ENCODE data around the gene RAB4A. TPM values are rescaled to one million over a fixed set of nuclear protein-coding genes. Genes with fewer than 3 reads are reported as not detected.

Gene RAB4A
- total RNA-seq, 1 experiment from 2014 or later = 98.9 TPM

- H3K4me1 Mint-ChIP-seq (ENCODE audit: low read depth, unreplicated experiment) = peaks cover 44% of the 10 kb centered on the region
- H3K27me3 Mint-ChIP-seq (ENCODE audit: insufficient read depth, unreplicated experiment) = no peaks in the 10 kb centered on the region
- no peaks in the 10 kb centered on the region for H3K9me3 ChIP-seq
- peaks cover 49% of the 10 kb centered on the region for H3K36me3 Mint-ChIP-seq (ENCODE audit: insufficient read depth, unreplicated experiment)
- DNase-seq = no peak
- H3K36me3 ChIP-seq (ENCODE audit: control insufficient read depth, insufficient read depth, low read length) = no peaks in the 10 kb centered on the region
- intact Hi-C loops (cut with micrococcal nuclease; ENCODE audit: unreplicated experiment) = no loop called here
- H3K9me3 Mint-ChIP-seq (ENCODE audit: unreplicated experiment) = no peaks in the 10 kb centered on the region
- H3K27ac Mint-ChIP-seq (ENCODE audit: unreplicated experiment) = peak overlapping the region; percentile 24
- H3K4me1 ChIP-seq = peaks cover 6% of the 10 kb centered on the region
- H3K27me3 ChIP-seq (replicated peaks; ENCODE audit: control insufficient read depth, insufficient read depth, low read length) = no peaks in the 10 kb centered on the region
- H3K4me3 ChIP-seq (ENCODE audit: low read depth, low read length) = no peak overlapping the region
- H3K4me3 Mint-ChIP-seq (ENCODE audit: unreplicated experiment) = no peak overlapping the region
- ChIA-PET CTCF (no interaction called here), POLR2A (no interaction called here)
- no TSS peak for BruUV-seq (replicated peaks)
- TF ChIP-seq CTCF (IDR thresholded peaks at IDR 0.05; ENCODE audit: insufficient read depth in 1 of 2, low read depth in 1 of 2, low read length in 1 of 2, severe bottlenecking in 1 of 2, unreplicated experiment in 1 of 2) = no peak
Observed at GRCh38 chr1:229284887-229285286, 14.0 kb downstream of the RAB4A start.

- POLR2A ChIA-PET = no interaction called here
- Histone ChIP-seq H3K4me3 (ENCODE audit: low read depth, low read length) (no peak overlapping the region), H3K9me3 (no peaks in the 10 kb centered on the region), H3K27me3 (replicated peaks; ENCODE audit: control insufficient read depth, insufficient read depth, low read length) (no peaks in the 10 kb centered on the region), H3K4me1 (peaks cover under 1% of the 10 kb centered on the region; the same call in 1 of the 2 replicates), H3K36me3 (ENCODE audit: control insufficient read depth, insufficient read depth, low read length) (no peaks in the 10 kb centered on the region)
- no peak overlapping the region for H3K4me3 Mint-ChIP-seq (ENCODE audit: unreplicated experiment)
- peaks cover 55% of the 10 kb centered on the region for H3K36me3 Mint-ChIP-seq (ENCODE audit: insufficient read depth, unreplicated experiment)
- BruUV-seq (replicated peaks) = no TSS peak
- no peak for TF ChIP-seq CTCF (IDR thresholded peaks at IDR 0.05; ENCODE audit: insufficient read depth in 1 of 2, low read depth in 1 of 2, low read length in 1 of 2, severe bottlenecking in 1 of 2, unreplicated experiment in 1 of 2)
- peak overlapping the region; percentile 24 for H3K27ac Mint-ChIP-seq (ENCODE audit: unreplicated experiment)
- CTCF ChIA-PET = no interaction called here
- H3K9me3 Mint-ChIP-seq (ENCODE audit: unreplicated experiment) = peaks cover 5% of the 10 kb centered on the region
- no peak for DNase-seq
- intact Hi-C loops (cut with micrococcal nuclease; ENCODE audit: unreplicated experiment) = no loop called here
- H3K4me1 Mint-ChIP-seq (ENCODE audit: low read depth, unreplicated experiment) = peaks cover 40% of the 10 kb centered on the region
- no peaks in the 10 kb centered on the region for H3K27me3 Mint-ChIP-seq (ENCODE audit: insufficient read depth, unreplicated experiment)
Observed at GRCh38 chr1:229285440-229285839, 14.5 kb downstream of the RAB4A start.

DNA sequence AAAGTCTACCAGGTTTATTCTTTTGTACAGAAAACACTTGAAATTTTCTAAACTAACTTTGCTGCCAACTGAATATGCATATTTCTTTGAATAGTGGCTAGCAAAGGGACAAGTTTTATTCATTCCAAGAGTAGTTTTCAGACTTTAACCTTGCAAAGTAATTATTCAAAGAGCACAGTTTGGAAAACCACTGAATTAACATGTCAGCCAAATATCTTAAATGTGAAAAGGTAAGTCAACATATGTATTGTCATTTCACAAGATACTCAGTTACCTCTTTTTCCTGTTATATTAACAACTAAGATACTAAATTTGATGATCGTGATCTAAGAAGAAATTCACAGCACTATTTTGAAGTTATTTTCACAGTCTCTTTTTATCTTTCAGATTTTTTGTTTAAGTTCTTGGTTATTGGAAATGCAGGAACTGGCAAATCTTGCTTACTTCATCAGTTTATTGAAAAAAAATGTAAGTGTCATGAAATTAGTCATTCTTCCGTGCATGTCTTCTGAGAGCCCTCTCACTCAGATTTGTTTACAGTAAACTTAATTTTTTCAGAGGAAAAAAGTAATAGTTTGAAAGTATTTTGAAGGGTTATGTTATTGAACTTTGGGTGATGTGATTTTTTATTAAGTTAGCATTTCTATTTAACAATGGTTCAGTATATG, 15.3 kb downstream of the RAB4A start:
- Histone ChIP-seq H3K4me3 (ENCODE audit: low read depth, low read length) (no peak overlapping the region), H3K36me3 (ENCODE audit: control insufficient read depth, insufficient read depth, low read length) (no peaks in the 10 kb centered on the region), H3K4me1 (no peaks in the 10 kb centered on the region), H3K9me3 (no peaks in the 10 kb centered on the region), H3K27me3 (replicated peaks; ENCODE audit: control insufficient read depth, insufficient read depth, low read length) (no peaks in the 10 kb centered on the region)
- Mint-ChIP-seq H3K27me3 (ENCODE audit: insufficient read depth, unreplicated experiment) (no peaks in the 10 kb centered on the region), H3K36me3 (ENCODE audit: insufficient read depth, unreplicated experiment) (peaks cover 63% of the 10 kb centered on the region), H3K9me3 (ENCODE audit: unreplicated experiment) (peaks cover 13% of the 10 kb centered on the region), H3K4me1 (ENCODE audit: low read depth, unreplicated experiment) (peaks cover 35% of the 10 kb centered on the region), H3K27ac (ENCODE audit: unreplicated experiment) (no peak overlapping the region), H3K4me3 (ENCODE audit: unreplicated experiment) (no peak overlapping the region)
- ChIA-PET CTCF (no interaction called here), POLR2A (no interaction called here)
- no TSS peak for BruUV-seq (replicated peaks)
- DNase-seq = no peak
- intact Hi-C loops (cut with micrococcal nuclease; ENCODE audit: unreplicated experiment) = no loop called here
- no peak for TF ChIP-seq CTCF (IDR thresholded peaks at IDR 0.05; ENCODE audit: insufficient read depth in 1 of 2, low read depth in 1 of 2, low read length in 1 of 2, severe bottlenecking in 1 of 2, unreplicated experiment in 1 of 2)
